ENCODE measurements around the gene IL4. TPM values are rescaled to one million over a fixed set of nuclear protein-coding genes. Genes with fewer than 3 reads are reported as not detected.
A peak's percentile ranks its signal among the peaks of the same experiment; 100 is the strongest.
"Not testable (repeated sequence)": the region's sequence is repeated elsewhere in the genome, so short reads cannot be mapped to it uniquely, and the experiment has no call there.

Gene IL4
- total RNA-seq, 1 experiment from 2014 or later = not detected

DNA sequence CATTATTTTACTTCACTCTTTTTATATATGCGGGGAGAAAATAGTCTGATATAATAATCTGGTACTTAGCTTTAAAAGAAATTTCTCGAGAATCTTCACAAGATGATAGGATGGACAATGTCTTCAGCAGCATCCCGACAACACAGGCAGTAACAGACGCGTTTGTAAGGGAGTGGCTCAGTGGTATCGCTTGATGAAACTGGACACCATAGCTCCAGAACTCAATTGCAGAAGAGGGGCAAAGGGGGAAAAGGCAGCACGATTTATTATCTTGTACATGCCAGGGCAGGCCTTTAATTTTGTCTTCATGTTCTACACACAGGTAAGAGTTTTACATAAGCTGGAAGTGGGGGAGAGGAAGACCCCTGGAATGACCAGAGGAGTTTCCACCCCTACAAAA, 15.7 kb downstream of the IL4 start:
- no peak for DNase-seq (ENCODE audit: low read depth)

DNA sequence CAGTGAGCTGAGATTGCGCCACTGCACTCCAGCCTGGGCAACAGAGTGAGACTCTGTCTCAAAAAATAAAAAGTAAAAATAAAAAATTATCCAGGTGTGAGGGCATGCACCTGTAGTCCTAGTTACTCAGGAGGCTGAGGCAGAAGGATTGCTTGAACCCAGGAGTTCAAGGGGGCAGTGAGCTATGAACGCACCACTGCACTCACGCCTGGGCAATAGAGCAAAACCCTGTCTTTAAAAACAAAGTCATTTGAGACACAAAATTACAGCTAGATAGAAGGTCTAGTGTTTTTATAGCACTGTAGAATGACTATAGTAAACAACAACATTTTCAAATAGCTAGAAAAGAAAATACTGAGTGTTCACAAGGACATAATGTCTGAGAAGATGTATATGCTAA, 16.4 kb downstream of the IL4 start:
- no peak for DNase-seq (ENCODE audit: low read depth)

DNA sequence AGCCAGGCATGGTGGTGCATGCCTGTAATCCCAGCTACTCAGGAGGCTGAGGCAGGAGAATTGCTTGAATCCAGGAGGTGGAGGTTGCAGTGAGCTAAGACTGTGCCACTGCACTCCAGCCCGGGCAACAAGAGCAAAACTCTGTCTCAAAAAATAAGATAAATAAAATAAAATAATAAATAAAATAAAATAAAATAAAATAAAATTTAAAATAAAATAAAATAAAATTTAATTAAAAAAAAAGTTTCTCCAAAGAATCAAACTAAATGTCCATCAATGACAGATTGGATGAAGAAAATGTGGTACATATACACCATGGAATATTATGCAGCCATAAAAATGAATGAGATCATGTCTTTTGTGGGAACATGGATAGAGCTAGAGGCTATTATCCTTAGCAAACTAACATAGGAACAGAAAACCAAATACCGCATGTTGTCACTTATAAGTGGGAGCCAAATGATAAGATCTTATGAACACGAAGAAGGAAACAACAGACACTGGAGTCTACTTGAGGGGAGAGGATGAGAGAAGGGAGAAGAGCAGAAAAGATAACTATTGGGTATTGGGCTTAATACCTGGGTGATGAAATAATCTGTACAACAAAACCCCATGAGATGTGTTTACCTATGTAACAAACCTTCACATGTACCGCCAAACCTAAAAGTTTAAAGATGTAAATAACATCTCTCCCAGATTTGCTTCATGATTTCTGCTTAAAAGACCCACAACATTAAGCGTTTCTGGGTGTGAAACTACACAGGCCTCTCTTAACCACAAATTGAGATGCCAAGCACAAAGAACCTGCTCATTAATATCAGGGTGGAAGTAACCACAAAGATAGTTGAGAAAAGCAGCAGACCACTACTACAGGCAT, 18.2 kb downstream of the IL4 start:
- DNase-seq (ENCODE audit: low read depth) = not testable (repeated sequence)

DNA sequence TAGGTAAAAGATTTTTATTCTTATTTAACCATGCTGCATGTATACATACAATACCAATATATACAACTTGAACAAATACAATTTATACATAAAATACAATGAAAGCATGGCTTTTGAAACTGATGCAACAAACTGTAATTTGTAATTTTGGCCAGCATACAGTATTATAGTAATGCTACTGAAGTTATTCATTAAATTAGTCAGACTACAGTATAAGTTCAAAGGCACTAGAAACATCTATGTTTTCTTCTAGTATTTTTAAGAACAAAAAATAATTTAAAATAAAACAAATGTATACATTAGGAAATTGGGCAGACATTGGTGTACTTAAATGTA, 18.8 kb downstream of the IL4 start:
- DNase-seq (ENCODE audit: low read depth) = no peak

DNA sequence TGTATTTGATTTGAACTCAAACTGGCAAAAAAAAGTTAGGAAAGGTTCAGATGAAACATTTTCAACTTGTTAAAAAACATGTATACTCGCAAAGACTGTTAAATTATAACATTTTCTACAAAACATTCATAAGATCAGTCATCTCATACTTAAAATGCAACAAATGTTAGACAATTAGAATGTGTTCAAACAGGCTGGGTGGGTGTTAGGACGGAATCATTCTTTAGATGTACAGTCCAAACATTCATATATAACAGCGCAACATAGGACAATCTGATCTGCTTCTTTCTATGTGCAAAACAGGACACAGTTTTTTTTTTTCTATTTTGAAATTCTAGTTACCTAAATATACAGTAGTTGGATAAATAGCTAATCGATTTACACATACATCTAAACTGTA, 22.2 kb downstream of the IL4 start:
- no peak for DNase-seq (ENCODE audit: low read depth)

DNA sequence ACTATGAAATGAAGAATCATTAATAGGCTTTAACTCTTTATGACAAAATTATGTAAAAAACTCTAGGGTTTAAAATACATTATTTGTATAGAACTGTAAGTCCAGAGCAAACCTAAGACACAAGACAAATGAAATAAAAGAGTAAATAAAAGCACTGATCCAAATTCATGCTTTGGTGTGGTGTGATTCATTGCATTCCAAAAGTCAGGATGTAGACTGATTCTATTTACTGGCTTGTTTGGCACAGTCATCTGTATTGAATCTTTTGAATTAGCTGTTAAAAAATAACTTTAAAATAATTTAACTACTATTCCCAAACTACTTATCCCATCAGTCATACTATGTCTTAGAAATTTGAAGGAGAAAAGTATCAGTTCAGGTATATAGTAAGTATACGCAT, 31.1 kb downstream of the IL4 start:
- peak; percentile 38 for DNase-seq (ENCODE audit: low read depth)

DNA sequence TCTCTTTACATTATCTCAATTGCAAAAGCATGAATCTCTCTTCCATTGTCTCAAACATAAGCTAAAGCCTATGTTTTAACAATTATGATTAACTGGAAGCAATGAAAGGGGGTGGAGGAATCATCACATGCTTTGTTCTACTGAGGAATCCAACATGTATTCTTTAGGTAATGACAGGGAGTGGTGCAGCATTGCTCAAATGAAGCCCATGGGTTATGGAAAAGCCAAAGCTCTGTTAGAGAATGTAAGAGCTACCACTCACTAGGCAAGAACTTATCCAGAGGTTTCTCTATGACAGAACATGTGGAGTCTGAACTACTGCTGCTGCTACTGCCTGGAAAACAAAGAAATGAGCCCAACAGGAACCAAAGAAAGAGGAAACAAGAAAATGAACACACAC, 34.9 kb downstream of the IL4 start:
- DNase-seq (ENCODE audit: low read depth) = no peak

DNA sequence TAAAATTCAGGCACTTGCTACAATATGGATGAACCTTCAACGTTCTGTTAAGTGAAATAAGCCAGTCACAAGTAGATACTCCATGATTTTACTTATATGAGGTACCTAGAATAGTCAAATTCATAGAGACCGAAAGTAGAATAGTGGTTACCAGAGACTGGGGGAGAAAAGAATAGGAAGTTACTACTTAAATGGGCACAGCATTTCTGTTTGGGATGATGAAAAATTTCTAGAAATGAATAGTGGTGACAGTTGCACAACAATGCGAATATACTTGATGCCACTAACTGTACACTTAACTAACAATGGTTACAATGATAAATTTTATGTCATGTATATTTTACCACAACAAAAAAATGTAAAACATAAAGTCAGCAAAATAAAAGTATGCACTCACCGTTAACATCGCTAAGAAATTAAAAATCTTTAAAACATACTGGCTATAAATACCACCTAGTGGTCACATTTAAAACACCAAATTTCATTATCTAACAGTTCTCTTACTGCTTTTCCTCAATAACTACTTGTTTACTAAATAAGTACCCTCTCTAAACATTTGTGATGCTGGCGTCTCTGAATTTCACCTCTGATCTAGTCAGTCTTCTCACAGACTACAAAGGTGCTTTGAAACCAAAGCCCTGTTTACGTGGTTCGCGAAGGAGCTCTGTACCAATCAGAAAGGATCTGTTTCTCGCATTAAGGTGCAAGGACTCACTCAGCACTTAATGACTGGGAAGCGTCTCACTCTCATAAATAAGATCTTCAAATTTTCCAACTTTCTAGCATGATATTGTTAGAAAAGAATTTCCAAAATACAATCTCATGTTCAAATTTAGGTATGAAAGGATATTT, 40.9 kb downstream of the IL4 start:
- DNase-seq (ENCODE audit: low read depth) = peak; percentile 10

DNA sequence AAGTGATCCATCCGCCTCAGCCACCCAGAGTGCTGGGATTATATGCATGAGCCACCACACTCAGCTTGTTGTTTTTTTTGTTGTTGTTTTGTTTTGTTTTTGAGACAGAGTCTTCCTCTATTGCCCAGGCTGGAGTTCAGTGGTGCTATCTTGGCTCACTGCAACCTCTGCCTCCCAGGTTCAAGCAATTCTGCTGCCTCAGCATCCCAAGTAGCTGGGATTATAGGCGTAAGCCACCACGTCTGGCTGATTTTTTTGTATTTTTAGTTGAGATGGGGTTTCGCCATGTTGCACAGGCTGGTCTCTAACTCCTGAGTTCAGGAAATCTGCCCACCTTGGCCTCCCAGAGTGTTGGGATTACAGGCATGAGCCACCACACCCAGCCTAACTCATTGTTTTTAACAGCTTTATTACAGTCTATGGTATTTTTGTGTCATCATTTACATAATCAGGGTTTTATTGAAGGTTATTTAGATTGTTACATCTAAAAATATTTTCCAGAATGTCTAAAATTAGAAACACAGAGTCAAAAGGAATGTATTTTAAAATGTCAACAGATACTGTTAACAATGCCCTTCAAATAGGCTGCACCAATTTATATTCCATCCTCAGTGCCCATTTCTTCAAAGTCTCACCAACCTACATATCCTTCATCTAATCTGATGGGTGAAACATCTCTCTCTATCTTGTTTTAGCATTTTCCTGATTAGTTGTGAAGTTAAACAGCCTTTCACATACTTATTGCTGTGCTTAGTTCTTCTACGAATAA, 44.9 kb downstream of the IL4 start:
- DNase-seq (ENCODE audit: low read depth) = no peak

DNA sequence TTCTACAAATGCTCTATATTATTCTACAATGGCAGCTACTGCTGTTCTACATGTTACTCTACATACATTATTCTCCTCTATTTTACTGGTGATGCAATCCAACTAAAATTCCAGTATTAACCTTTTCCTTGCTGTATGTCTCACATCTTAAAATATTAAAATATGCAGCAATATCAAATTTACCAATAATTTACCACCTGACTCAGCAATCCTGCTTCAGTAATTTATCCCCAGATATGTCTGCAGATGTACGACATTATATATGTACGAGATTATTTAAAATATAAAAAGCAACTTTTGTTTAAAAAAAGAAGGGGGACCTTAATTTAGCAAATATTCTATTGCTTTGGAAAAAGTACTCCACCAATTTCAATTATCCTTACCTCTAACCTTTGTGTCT, 52.0 kb downstream of the IL4 start:
- DNase-seq (ENCODE audit: low read depth) = no peak

DNA sequence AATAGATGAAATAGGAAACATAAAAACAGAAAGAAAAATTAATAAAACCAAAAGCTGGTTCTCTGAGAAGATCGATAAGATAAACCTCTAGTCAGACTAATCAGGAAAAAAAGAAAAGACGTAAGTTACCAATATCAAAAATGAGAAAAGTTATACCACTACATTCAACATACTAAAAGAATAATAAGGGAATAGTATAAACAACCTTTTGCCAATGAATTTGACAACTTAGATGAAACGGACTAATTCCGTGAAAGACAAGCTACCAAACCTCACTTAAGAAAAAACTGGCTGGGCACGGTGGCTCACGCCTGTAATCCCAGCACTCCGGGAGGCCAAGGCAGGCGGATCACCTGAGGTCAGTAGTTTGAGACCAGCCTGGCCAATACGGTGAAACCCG, 56.1 kb downstream of the IL4 start:
- no peak for DNase-seq (ENCODE audit: low read depth)

Other genes starting within 250 kb of the IL4 start
- 6.3 and 13.6 TPM in 2 replicates for gene IRF1, start 183.2 kb upstream of the IL4 start, total RNA-seq (2014; rRNA removed; shearing (Covaris generic))
- gene IL5, start 130.5 kb upstream of the IL4 start, total RNA-seq (2014; rRNA removed; shearing (Covaris generic)) = not detected in 2 replicates
- gene RAD50, start 117.0 kb upstream of the IL4 start, total RNA-seq (2014; rRNA removed; shearing (Covaris generic)) = 10.8 and 12.1 TPM in 2 replicates
- not detected in 2 replicates for gene IL13, start 15.8 kb upstream of the IL4 start, total RNA-seq (2014; rRNA removed; shearing (Covaris generic))
- gene KIF3A, start 63.6 kb downstream of the IL4 start, total RNA-seq (2014; rRNA removed; shearing (Covaris generic)) = 2.9 and 3.6 TPM in 2 replicates
- not detected in 2 replicates for gene CCNI2, start 73.4 kb downstream of the IL4 start, total RNA-seq (2014; rRNA removed; shearing (Covaris generic))
- 41.6 and 50.9 TPM in 2 replicates for gene SEPTIN8, start 103.2 kb downstream of the IL4 start, total RNA-seq (2014; rRNA removed; shearing (Covaris generic))
- not detected in 2 replicates for gene SOWAHA, start 139.3 kb downstream of the IL4 start, total RNA-seq (2014; rRNA removed; shearing (Covaris generic))
- gene SHROOM1, start 156.7 kb downstream of the IL4 start, total RNA-seq (2014; rRNA removed; shearing (Covaris generic)) = 9.3 and 10.3 TPM in 2 replicates
- 0.21 TPM in 1 of 2 replicates, not detected in the other for gene GDF9, start 192.5 kb downstream of the IL4 start, total RNA-seq (2014; rRNA removed; shearing (Covaris generic))
- gene UQCRQ, start 192.7 kb downstream of the IL4 start, total RNA-seq (2014; rRNA removed; shearing (Covaris generic)) = 201 and 373 TPM in 2 replicates
- 0.21 and 0.77 TPM in 2 replicates for gene LEAP2, start 199.7 kb downstream of the IL4 start, total RNA-seq (2014; rRNA removed; shearing (Covaris generic))

Measured in HT1080 (cell line).